ENCODE data around the gene USP3.
"Not testable (repeated sequence)": the region's sequence is repeated elsewhere in the genome, so short reads cannot be mapped to it uniquely, and the experiment has no call there.

Gene USP3

DNA sequence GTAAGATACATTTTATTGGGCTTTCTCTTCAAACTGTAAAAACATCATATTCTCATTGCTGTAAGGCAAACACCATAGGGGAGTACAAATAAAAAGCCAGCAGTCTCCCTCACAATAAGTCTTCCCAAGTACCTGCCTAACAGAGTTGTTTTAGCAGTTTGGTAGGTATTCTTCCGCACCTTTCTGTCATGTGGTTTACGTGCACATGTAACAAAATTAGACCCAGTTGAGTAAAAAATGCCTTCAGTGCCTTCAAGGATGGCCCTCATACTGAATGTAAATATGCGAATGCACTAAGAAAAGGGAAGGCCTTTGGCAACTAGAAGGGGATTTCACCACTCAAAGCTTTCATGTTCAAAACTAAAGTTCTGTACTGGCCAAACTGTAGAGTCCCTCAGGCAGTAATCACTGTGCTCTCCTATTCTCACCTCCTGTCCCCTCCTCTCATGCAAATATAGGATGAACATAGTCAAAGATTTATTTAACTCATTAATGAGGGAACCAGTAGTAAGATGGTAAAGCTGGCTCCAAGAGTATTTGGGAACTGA is 26.4 kb downstream of the USP3 start:
- Histone ChIP-seq H4K20me1 (ENCODE audit: insufficient read depth, low read length) (peaks cover 45% of the 10 kb centered on the region; the same call in 1 of the 2 replicates), H3K79me2 (ENCODE audit: insufficient read depth, low read length) (peaks cover 85% of the 10 kb centered on the region), H3K27ac (ENCODE audit: low read length) (no peak overlapping the region), H3K4me1 (ENCODE audit: insufficient read depth, low read length) (no peaks in the 10 kb centered on the region), H3K27me3 (ENCODE audit: insufficient read depth, low read length, poor library complexity) (no peaks in the 10 kb centered on the region), H3K36me3 (ENCODE audit: insufficient read depth, low read length) (no peaks in the 10 kb centered on the region), H3K4me3 (ENCODE audit: low read depth in 1 of 2, low read length in 2 of 2) (no peak overlapping the region), H3K4me2 (ENCODE audit: insufficient read depth, low read length) (no peak overlapping the region), H2AFZ (ENCODE audit: low read depth, low read length) (no peak overlapping the region), H3K9me3 (ENCODE audit: insufficient read depth, low read length, severe bottlenecking) (no peaks in the 10 kb centered on the region), H3K9ac (ENCODE audit: low read depth, low read length) (no peak overlapping the region)
- TF ChIP-seq EZH2 (IDR thresholded peaks at IDR 0.05; ENCODE audit: borderline replicate concordance, low read depth, low read length, severe bottlenecking), result no peak
- TF ChIP-seq, protein P1, sequence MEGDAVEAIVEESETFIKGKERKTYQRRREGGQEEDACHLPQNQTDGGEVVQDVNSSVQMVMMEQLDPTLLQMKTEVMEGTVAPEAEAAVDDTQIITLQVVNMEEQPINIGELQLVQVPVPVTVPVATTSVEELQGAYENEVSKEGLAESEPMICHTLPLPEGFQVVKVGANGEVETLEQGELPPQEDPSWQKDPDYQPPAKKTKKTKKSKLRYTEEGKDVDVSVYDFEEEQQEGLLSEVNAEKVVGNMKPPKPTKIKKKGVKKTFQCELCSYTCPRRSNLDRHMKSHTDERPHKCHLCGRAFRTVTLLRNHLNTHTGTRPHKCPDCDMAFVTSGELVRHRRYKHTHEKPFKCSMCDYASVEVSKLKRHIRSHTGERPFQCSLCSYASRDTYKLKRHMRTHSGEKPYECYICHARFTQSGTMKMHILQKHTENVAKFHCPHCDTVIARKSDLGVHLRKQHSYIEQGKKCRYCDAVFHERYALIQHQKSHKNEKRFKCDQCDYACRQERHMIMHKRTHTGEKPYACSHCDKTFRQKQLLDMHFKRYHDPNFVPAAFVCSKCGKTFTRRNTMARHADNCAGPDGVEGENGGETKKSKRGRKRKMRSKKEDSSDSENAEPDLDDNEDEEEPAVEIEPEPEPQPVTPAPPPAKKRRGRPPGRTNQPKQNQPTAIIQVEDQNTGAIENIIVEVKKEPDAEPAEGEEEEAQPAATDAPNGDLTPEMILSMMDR (IDR thresholded peaks at IDR 0.05; ENCODE audit: borderline replicate concordance, extremely low read depth, low read length, poor library complexity, severe bottlenecking), result no peak
- no peak for ATAC-seq (ENCODE audit: insufficient read depth, low read depth)
- DNase-seq, result no peak

DNA sequence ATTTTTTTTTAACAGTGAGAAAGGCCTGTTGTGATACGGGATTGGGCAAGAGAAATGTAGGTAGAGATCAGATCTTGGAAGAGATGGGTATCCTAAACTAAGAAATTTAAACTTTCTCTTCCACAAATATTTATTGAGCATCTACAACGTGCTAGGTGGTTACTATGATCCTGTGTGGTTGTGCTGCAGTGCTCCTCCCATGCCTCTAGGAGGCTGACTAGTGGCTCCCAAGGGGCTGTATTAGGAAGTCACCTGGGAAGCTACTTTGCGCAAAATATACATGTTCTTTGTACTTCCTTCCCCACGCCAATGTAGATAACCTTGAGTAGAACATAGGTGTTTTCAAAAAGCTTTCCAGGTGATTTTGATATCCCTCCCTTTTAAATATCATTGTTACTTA is 27.2 kb downstream of the USP3 start:
- H3K4me3 ChIP-seq (ENCODE audit: low read depth in 1 of 2, low read length in 2 of 2), result no peak overlapping the region
- H3K27ac ChIP-seq (ENCODE audit: low read length), result no peak overlapping the region
- no peaks in the 10 kb centered on the region for H3K9me3 ChIP-seq (ENCODE audit: insufficient read depth, low read length, severe bottlenecking)
- H2AFZ ChIP-seq (ENCODE audit: low read depth, low read length), result no peak overlapping the region
- DNase-seq (no peak), ATAC-seq (ENCODE audit: insufficient read depth, low read depth) (peak; percentile 45; the same call in 1 of the 3 replicates)
- H3K9ac ChIP-seq (ENCODE audit: low read depth, low read length), result no peak overlapping the region
- no peaks in the 10 kb centered on the region for H3K27me3 ChIP-seq (ENCODE audit: insufficient read depth, low read length, poor library complexity)
- no peaks in the 10 kb centered on the region for H3K4me1 ChIP-seq (ENCODE audit: insufficient read depth, low read length)
- H3K36me3 ChIP-seq (ENCODE audit: insufficient read depth, low read length), result no peaks in the 10 kb centered on the region
- H4K20me1 ChIP-seq (ENCODE audit: insufficient read depth, low read length), result peaks cover 41% of the 10 kb centered on the region; the same call in 1 of the 2 replicates
- H3K4me2 ChIP-seq (ENCODE audit: insufficient read depth, low read length), result no peak overlapping the region
- TF ChIP-seq, protein P1 (IDR thresholded peaks at IDR 0.05; ENCODE audit: borderline replicate concordance, extremely low read depth, low read length, poor library complexity, severe bottlenecking), result peak; percentile 40
- TF ChIP-seq EZH2 (IDR thresholded peaks at IDR 0.05; ENCODE audit: borderline replicate concordance, low read depth, low read length, severe bottlenecking), result no peak
- H3K79me2 ChIP-seq (ENCODE audit: insufficient read depth, low read length), result peaks cover 79% of the 10 kb centered on the region

DNA sequence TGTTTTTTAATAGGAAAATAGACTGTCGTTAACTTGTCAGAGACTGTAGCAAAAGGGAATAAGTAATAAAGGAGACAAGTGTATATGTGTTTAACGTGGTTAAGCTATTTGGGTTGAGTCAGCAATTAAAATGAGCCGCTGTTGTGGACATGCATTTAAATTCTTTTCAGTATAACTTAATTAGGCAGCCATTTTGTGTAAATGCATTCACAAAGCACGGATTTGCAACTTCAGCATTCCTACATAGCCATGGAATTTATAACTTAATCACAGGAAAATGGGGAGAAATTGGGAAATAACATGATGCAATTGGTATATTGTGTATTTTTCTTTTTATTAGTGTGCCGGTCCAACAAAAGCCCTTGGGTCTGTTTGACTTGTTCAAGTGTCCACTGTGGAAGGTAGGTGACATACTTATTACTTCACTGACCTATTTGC is 27.9 kb downstream of the USP3 start:
- H3K4me3 ChIP-seq (ENCODE audit: low read depth in 1 of 2, low read length in 2 of 2), result no peak overlapping the region
- no peak overlapping the region for H3K9ac ChIP-seq (ENCODE audit: low read depth, low read length)
- peaks cover 34% of the 10 kb centered on the region; the same call in 1 of the 2 replicates for H4K20me1 ChIP-seq (ENCODE audit: insufficient read depth, low read length)
- H3K36me3 ChIP-seq (ENCODE audit: insufficient read depth, low read length), result peaks cover 3% of the 10 kb centered on the region; the same call in 1 of the 2 replicates
- no peak overlapping the region for H2AFZ ChIP-seq (ENCODE audit: low read depth, low read length)
- no peaks in the 10 kb centered on the region for H3K9me3 ChIP-seq (ENCODE audit: insufficient read depth, low read length, severe bottlenecking)
- H3K4me1 ChIP-seq (ENCODE audit: insufficient read depth, low read length), result no peaks in the 10 kb centered on the region
- H3K79me2 ChIP-seq (ENCODE audit: insufficient read depth, low read length), result peaks cover 72% of the 10 kb centered on the region
- H3K27ac ChIP-seq (ENCODE audit: low read length), result no peak overlapping the region
- ATAC-seq (ENCODE audit: insufficient read depth, low read depth) (no peak), DNase-seq (no peak)
- TF ChIP-seq EZH2 (IDR thresholded peaks at IDR 0.05; ENCODE audit: borderline replicate concordance, low read depth, low read length, severe bottlenecking), result no peak
- TF ChIP-seq, protein P1 (IDR thresholded peaks at IDR 0.05; ENCODE audit: borderline replicate concordance, extremely low read depth, low read length, poor library complexity, severe bottlenecking), result no peak
- no peaks in the 10 kb centered on the region for H3K27me3 ChIP-seq (ENCODE audit: insufficient read depth, low read length, poor library complexity)
- no peak overlapping the region for H3K4me2 ChIP-seq (ENCODE audit: insufficient read depth, low read length)

DNA sequence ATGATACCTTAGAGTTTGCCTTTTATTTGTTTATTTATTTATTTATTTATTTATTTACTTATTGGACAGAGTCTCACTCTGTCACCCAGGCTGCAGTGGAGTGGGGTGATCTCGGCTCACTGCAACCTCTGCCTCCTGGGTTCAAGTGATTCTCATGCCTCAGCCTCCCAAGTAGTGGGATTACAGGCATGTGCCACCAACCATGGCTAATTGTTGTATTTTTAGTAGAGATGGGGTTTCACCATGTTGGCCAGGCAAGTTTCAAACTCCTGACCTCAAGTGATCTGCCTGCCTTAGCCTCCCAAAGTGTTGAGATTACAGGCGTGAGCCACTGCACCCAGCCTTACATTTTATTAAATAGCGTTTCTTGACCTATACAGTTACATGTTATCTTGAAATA is 30.5 kb downstream of the USP3 start:
- peaks cover 49% of the 10 kb centered on the region for H3K79me2 ChIP-seq (ENCODE audit: insufficient read depth, low read length)

More for the DNA sequence above, 30.5 kb downstream of the USP3 start:
- Histone ChIP-seq H4K20me1 (ENCODE audit: insufficient read depth, low read length) (peaks cover 22% of the 10 kb centered on the region; the same call in 1 of the 2 replicates), H3K36me3 (ENCODE audit: insufficient read depth, low read length) (peaks cover 11% of the 10 kb centered on the region; the same call in 1 of the 2 replicates)
- H2AFZ ChIP-seq (ENCODE audit: low read depth, low read length); H3K27me3 ChIP-seq (ENCODE audit: insufficient read depth, low read length, poor library complexity); H3K27ac ChIP-seq (ENCODE audit: low read length); H3K4me3 ChIP-seq (ENCODE audit: low read depth in 1 of 2, low read length in 2 of 2); H3K4me1 ChIP-seq (ENCODE audit: insufficient read depth, low read length); H3K9ac ChIP-seq (ENCODE audit: low read depth, low read length); ATAC-seq (ENCODE audit: insufficient read depth, low read depth); DNase-seq; H3K4me2 ChIP-seq (ENCODE audit: insufficient read depth, low read length); H3K9me3 ChIP-seq (ENCODE audit: insufficient read depth, low read length, severe bottlenecking): not testable (repeated sequence)

All from DND-41 (cell line).